B cell (primary cell): ENCODE results near the gene HOXC4. TPM values are rescaled to one million over a fixed set of nuclear protein-coding genes. Genes with fewer than 3 reads are reported as not detected.

Source experiments
- ATAC-seq: fragments of 200-7000 bp; cut with Tn5 transposase; one replicate; pipeline ENCODE4 v1.10.0; 2021; ENCODE audit warnings: low read depth, mild to moderate bottlenecking, moderate number of reproducible peaks, moderate library complexity
- CTCF ChIA-PET: fragments of 350-600 bp; sonication (Branson Sonifier 250); formaldehyde crosslinking; loops from one replicate; lab custom pipeline; 2021; ENCODE audit warnings: antibody characterized with exemption, inconsistent platforms; lab: Charles Lee
- POLR2A ChIA-PET: fragments of 350-600 bp; sonication (Branson Sonifier 250); formaldehyde crosslinking; loops from one replicate; lab custom pipeline; 2021; ENCODE audit warnings: antibody characterized with exemption; lab: Charles Lee
- DNase-seq: peaks from one replicate; pipeline ENCODE4 v3.0.0; 2013
- H2AFZ ChIP-seq: 2 replicates; pipeline ENCODE4 v1.6.1; 2012; ENCODE audit warnings: mild to moderate bottlenecking, low read depth, low read length; ENCODE audit not compliant: insufficient read depth, poor library complexity, severe bottlenecking
- H3K27ac ChIP-seq, 2 donors: 1 replicate in 1 of 2; 2 replicates in 1 of 2; pipeline ENCODE4 v1.5.1; 2012 to 2013; ENCODE audit warnings: low read length in 2 of 2, mild to moderate bottlenecking in 2 of 2, moderate library complexity in 1 of 2
- H3K27me3 ChIP-seq, 4 experiments: fragments of 200-600 bp in 1 of 4; sonication (generic) in 1 of 4; replicated peaks in 1 of 4; 1 replicate in 2 of 4; 2 replicates in 2 of 4; pipeline versions ENCODE4 v1.6.1 to v1.7.0; 2013 to 2016; ENCODE audit warnings: low read length in 3 of 4, mild to moderate bottlenecking in 2 of 4, mixed read lengths in 1 of 4, moderate library complexity in 1 of 4; ENCODE audit not compliant: insufficient read depth in 4 of 4, control insufficient read depth in 3 of 4; ENCODE audit errors: control extremely low read depth in 1 of 4
- H3K36me3 ChIP-seq, 2 experiments: replicated peaks in 1 of 2; 1 replicate in 1 of 2; 2 replicates in 1 of 2; pipeline versions ENCODE4 v1.6.1 to v1.7.1; 2013; ENCODE audit warnings: low read length in 1 of 2; ENCODE audit not compliant: insufficient read depth in 2 of 2, control insufficient read depth in 1 of 2; ENCODE audit errors: control extremely low read depth in 1 of 2, extremely low read depth in 1 of 2
- H3K4me1 ChIP-seq, 2 donors: fragments of 200-600 bp in 1 of 2; sonication (generic) in 1 of 2; 1 replicate in 1 of 2; 2 replicates in 1 of 2; pipeline versions ENCODE4 v1.5.1 to v1.6.1; 2013 to 2017; ENCODE audit warnings: low read length in 2 of 2; ENCODE audit not compliant: control insufficient read depth in 2 of 2, insufficient read depth in 2 of 2
- H3K4me2 ChIP-seq: replicated peaks from 2 replicates; pipeline ENCODE3; 2012; ENCODE audit warnings: mild to moderate bottlenecking, low read depth, low read length; ENCODE audit not compliant: poor library complexity, severe bottlenecking
- H3K4me3 ChIP-seq, 5 experiments: fragments of 200-600 bp in 1 of 5; sonication (generic) in 1 of 5; 1 replicate in 3 of 5; 2 replicates in 2 of 5; pipeline versions ENCODE4 v1.5.1 to v1.7.0; 2011 to 2016; ENCODE audit warnings: low read length in 4 of 5, mild to moderate bottlenecking in 4 of 5, low read depth in 2 of 5, control low read depth in 1 of 5, moderate library complexity in 1 of 5; ENCODE audit not compliant: insufficient read depth in 1 of 5; ENCODE audit errors: control extremely low read depth in 1 of 5, extremely low read depth in 1 of 5
- H3K79me2 ChIP-seq: fragments of 200-600 bp; sonication (generic); one replicate; pipeline ENCODE4 v1.6.0; 2016; ENCODE audit warnings: low read length; ENCODE audit not compliant: control insufficient read depth, insufficient read depth
- H3K9ac ChIP-seq: fragments of 200-600 bp; sonication (generic); 2 replicates; pipeline ENCODE4 v1.6.1; 2017; ENCODE audit warnings: mild to moderate bottlenecking, low read length, moderate library complexity
- H3K9me3 ChIP-seq, 3 donors: one replicate each; pipeline versions ENCODE4 v1.6.1 to v1.7.1; 2013; ENCODE audit warnings: low read length in 2 of 3; ENCODE audit not compliant: control insufficient read depth in 2 of 3, insufficient read depth in 1 of 3; ENCODE audit errors: control extremely low read depth in 1 of 3
- H4K20me1 ChIP-seq: 2 replicates; pipeline ENCODE4 v1.6.0; 2012; ENCODE audit warnings: mild to moderate bottlenecking, low read length; ENCODE audit not compliant: insufficient read depth, control insufficient read depth, poor library complexity, severe bottlenecking
- H3K27ac Mint-ChIP-seq: one replicate; pipeline ENCODE4 v1.8.0; 2021; ENCODE audit warnings: mixed read lengths
- H3K27me3 Mint-ChIP-seq: one replicate; pipeline ENCODE4 v1.8.0; 2021; ENCODE audit warnings: mixed read lengths
- H3K4me1 Mint-ChIP-seq: one replicate; pipeline ENCODE4 v1.8.0; 2021; ENCODE audit warnings: mixed read lengths
- H3K4me3 Mint-ChIP-seq: one replicate; pipeline ENCODE4 v1.8.0; 2021; ENCODE audit warnings: mixed read lengths
- H3K9me3 Mint-ChIP-seq: one replicate; pipeline ENCODE4 v1.8.0; 2022; ENCODE audit warnings: mixed read lengths; ENCODE audit not compliant: insufficient read depth
- CTCF ChIP-seq: fragments of 200-600 bp; IDR thresholded peaks from one replicate; pipeline ENCODE4 v1.8.0; 2022; ENCODE audit warnings: antibody characterized with exemption, mild to moderate bottlenecking
- EZH2 ChIP-seq: IDR thresholded peaks from 2 replicates; pipeline ENCODE4 v1.6.1; 2012; ENCODE audit warnings: borderline replicate concordance, low read depth, mild to moderate bottlenecking, moderate library complexity, low read length; ENCODE audit not compliant: insufficient read depth, poor library complexity, severe bottlenecking
- WGBS: methylation state at CpG from one replicate; pipeline ENCODE4 v1.1.5; 2013; ENCODE audit warnings: missing lambda C conversion rate; ENCODE audit not compliant: insufficient coverage; 5-methylcytosine and 5-hydroxymethylcytosine counted together
- intact Hi-C: fragments of 100-400 bp; cut with micrococcal nuclease; formaldehyde crosslinking; loops from one replicate; pipeline ENCODE4 v1.10.0; 2022
- polyA plus RNA-seq: library from polyadenylated mRNA; depleted of rRNA; stranded (reverse); fragments of >200 nt; gene quantifications from 2 replicates; pipeline ENCODE4 v1.2.3, GENCODE V29; 2012
- total RNA-seq, 2 donors: library from RNA; stranded (reverse); fragments of 120-200 nt in 1 of 2; gene quantifications; 1 replicate in 1 of 2; 2 replicates in 1 of 2; pipeline versions ENCODE4 v1.2.3 to v1.2.4, GENCODE V29; 2013 to 2022

HOXC4 gene
- total and polyA plus RNA-seq, 2 donors (not counting 1 experiment from before 2014, with no cell fraction given): 4.3 to 6.5 TPM

DNA sequence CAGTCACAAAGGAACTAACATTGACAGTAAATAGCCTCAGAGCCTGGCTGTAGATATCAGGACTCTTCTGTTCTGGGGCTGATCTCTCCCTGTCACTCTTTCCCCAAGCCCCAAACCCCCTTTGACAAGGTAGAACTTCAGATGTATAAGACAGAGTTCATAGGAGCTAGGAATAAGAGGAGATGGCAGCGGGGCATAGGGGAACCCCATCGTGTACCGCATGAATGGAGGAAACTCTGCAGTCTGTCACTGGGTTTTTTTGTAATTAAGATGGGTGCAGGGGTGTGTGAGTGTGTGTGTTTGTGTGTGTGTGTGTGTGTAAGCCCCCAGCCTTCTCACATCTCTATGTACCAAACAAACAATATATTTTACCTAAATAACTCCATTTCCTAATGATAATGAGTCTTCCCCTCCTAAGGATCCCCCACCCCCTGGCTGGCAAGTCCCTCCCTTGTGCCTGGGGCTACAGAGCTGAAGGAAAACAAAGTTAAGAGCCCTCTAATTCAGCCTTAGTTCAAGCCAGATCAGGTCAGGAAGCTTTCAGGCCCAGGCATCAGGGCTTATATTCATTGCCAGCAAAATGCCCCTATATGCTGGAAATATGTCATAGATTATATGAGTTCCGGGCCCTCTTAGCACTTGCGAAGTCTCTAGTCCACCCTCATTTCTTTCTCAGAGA lies 9.1 kb upstream of the HOXC4 start:
- Mint-ChIP-seq H3K27ac (no peak overlapping the region), H3K9me3 (no peaks in the 10 kb centered on the region), H3K4me1 (peaks cover 9% of the 10 kb centered on the region), H3K4me3 (no peak overlapping the region), H3K27me3 (peaks cover 86% of the 10 kb centered on the region)
- DNase-seq (no peak), ATAC-seq (no peak)
- H3K27me3 ChIP-seq: peaks cover 2 to 88% (median 79%) of the 10 kb centered on the region in 4 experiments
- no peak overlapping the region for H3K27ac ChIP-seq
- H2AFZ ChIP-seq: no peak overlapping the region
- H3K4me3 ChIP-seq: no peak overlapping the region
- 7% methylated on average over 3 of the region's 5 CpGs for WGBS
- no peaks in the 10 kb centered on the region for H4K20me1 ChIP-seq
- ChIA-PET POLR2A (no interaction called here), CTCF (interaction anchor here (1.1 to 1.2 kb wide), 3 partner anchors 38 to 163 kb away, joined by 4 to 6 read pairs (median 5); no protein-coding TSS in a partner anchor)
- intact Hi-C loops: no loop called here
- H3K4me2 ChIP-seq: no peak overlapping the region
- H3K79me2 ChIP-seq: no peaks in the 10 kb centered on the region
- no peaks in the 10 kb centered on the region for H3K36me3 ChIP-seq
- no peak for TF ChIP-seq EZH2
- TF ChIP-seq CTCF: no peak
- H3K4me1 ChIP-seq: peaks cover 12 to 13% of the 10 kb centered on the region in 2 donors
- peaks cover 0 to 15% (median 2%) of the 10 kb centered on the region in 3 donors for H3K9me3 ChIP-seq
- no peak overlapping the region for H3K9ac ChIP-seq

- intact Hi-C loops: no loop called here
- Mint-ChIP-seq H3K4me1 (peaks cover 15% of the 10 kb centered on the region), H3K4me3 (no peak overlapping the region), H3K27ac (no peak overlapping the region), H3K9me3 (no peaks in the 10 kb centered on the region), H3K27me3 (peaks cover 88% of the 10 kb centered on the region)
- TF ChIP-seq CTCF (no peak), EZH2 (no peak)
- Histone ChIP-seq H3K4me1 (peaks cover 18% of the 10 kb centered on the region in 2 donors), H3K27ac (no peak overlapping the region), H3K36me3 (no peaks in the 10 kb centered on the region), H3K9me3 (peaks cover 0 to 15% (median 2%) of the 10 kb centered on the region in 3 donors), H3K27me3 (peaks cover 2 to 88% (median 80%) of the 10 kb centered on the region in 4 experiments), H3K4me3 (no peak overlapping the region), H4K20me1 (no peaks in the 10 kb centered on the region), H3K79me2 (no peaks in the 10 kb centered on the region), H2AFZ (no peak overlapping the region), H3K4me2 (no peak overlapping the region), H3K9ac (no peak overlapping the region)
- DNase-seq (no peak), ATAC-seq (no peak)
- CTCF ChIA-PET: interaction anchor here (1.1 to 1.2 kb wide), 4 partner anchors 13 to 162 kb away, joined by 3 to 6 read pairs (median 4); no protein-coding TSS in a partner anchor
- POLR2A ChIA-PET: no interaction called here
These were observed 8.2 kb upstream of the HOXC4 start for GRCh38 chr12:54045401-54045800.
